GM18907 (cell line): ENCODE results near the gene RMND5B.
"Not testable (repeated sequence)": the region's sequence is repeated elsewhere in the genome, so short reads cannot be mapped to it uniquely, and the experiment has no call there.

Source experiments
- ATAC-seq: cut with Tn5 transposase; IDR thresholded peaks from one replicate; pipeline ENCODE4 v1.9.1; 2021; ENCODE audit warnings: mild to moderate bottlenecking, moderate library complexity; ENCODE audit not compliant: unreplicated experiment

RMND5B gene

GRCh38 chr5:178130576-178131445 lies at the start of gene RMND5B:
RMND5B (plus strand) TSS chr5:178131014; CDS start chr5:178138120, 7,106 bp downstream.
- peak; percentile 84 for ATAC-seq

GRCh38 chr5:178081571-178082243 lies 49.1 kb upstream of the RMND5B start:
- no peak for ATAC-seq

- no peak for ATAC-seq
Measured at GRCh38 chr5:178083922-178084321, 46.9 kb upstream of the RMND5B start.

- ATAC-seq = no peak
Measured at GRCh38 chr5:178085316-178085715, 45.5 kb upstream of the RMND5B start.

GRCh38 chr5:178086266-178086665 lies 44.5 kb upstream of the RMND5B start:
- ATAC-seq = no peak

- ATAC-seq = not testable (repeated sequence)
Measured at GRCh38 chr5:178087199-178087598, 43.6 kb upstream of the RMND5B start.

- no peak for ATAC-seq
Measured at GRCh38 chr5:178090856-178091255, 40.0 kb upstream of the RMND5B start.

- ATAC-seq = no peak
Measured at GRCh38 chr5:178093134-178093533, 37.7 kb upstream of the RMND5B start.

GRCh38 chr5:178094345-178094744 lies 36.5 kb upstream of the RMND5B start:
- no peak for ATAC-seq

GRCh38 chr5:178098685-178099084 lies 32.1 kb upstream of the RMND5B start:
- ATAC-seq = no peak

GRCh38 chr5:178103612-178104011 lies 27.2 kb upstream of the RMND5B start:
- ATAC-seq = no peak

- no peak for ATAC-seq
Measured at GRCh38 chr5:178104492-178104891, 26.3 kb upstream of the RMND5B start.

- ATAC-seq = no peak
Measured at GRCh38 chr5:178106086-178106485, 24.7 kb upstream of the RMND5B start.

- no peak for ATAC-seq
Measured at GRCh38 chr5:178106556-178107239, 24.1 kb upstream of the RMND5B start.

GRCh38 chr5:178107756-178108310 lies 23.0 kb upstream of the RMND5B start:
- ATAC-seq = no peak

GRCh38 chr5:178108446-178108845 lies 22.4 kb upstream of the RMND5B start:
- ATAC-seq = no peak

- ATAC-seq = no peak
Measured at GRCh38 chr5:178108966-178109365, 21.8 kb upstream of the RMND5B start.

- ATAC-seq = no peak
Measured at GRCh38 chr5:178110511-178110910, 20.3 kb upstream of the RMND5B start.

GRCh38 chr5:178111925-178112324 lies 18.9 kb upstream of the RMND5B start:
- no peak for ATAC-seq

- no peak for ATAC-seq
Measured at GRCh38 chr5:178112545-178112944, 18.3 kb upstream of the RMND5B start.

GRCh38 chr5:178113141-178113787 lies 17.6 kb upstream of the RMND5B start, which contains the start of gene N4BP3:
N4BP3 (plus strand) TSS chr5:178113532; CDS start chr5:178119584, 6,052 bp downstream.
- ATAC-seq = peak; percentile 51
